Endometrial microvascular endothelial cells (primary cell): ENCODE results near the gene AP2A2. TPM values are rescaled to one million over a fixed set of nuclear protein-coding genes. Genes with fewer than 3 reads are reported as not detected.

Experiments
- in situ Hi-C: cut with HindIII; loops from 2 replicates; pipeline ENCODE4 v1.10.0; 2017; ENCODE audit warnings: low sequenced_read_pairs, low pct_unique_long_range_greater_than_20kb; ENCODE audit errors: inconsistent ontology term
- total RNA-seq: library from RNA; depleted of rRNA; stranded (reverse); fragments of >200 nt; gene quantifications from one replicate; pipeline ENCODE4 v1.2.3, GENCODE V29; 2015; ENCODE audit errors: inconsistent ontology term

Gene AP2A2
- total RNA-seq, 1 donor from 2014 or later = 66.6 TPM

DNA sequence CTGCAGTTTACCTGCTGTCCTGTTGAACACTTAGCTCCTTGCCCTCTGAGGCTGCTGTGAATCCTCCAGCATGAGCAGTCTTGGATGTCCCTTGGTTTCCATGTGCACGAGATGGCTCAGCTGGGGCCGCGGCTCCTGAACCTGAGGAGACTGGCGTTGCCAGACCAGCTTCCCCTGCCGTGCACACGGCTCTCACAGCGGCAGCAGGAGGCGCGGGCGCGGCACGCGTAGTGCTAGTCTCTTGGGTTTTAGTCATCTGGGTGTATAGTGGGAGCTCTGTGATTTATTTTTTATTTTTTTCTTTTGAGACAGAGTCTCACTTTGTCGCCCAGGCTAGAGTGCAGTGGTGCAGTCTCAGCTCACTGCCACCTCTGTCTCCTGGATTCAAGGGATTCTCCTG, 56.1 kb downstream of the AP2A2 start:
- in situ Hi-C loops = no loop called here

DNA sequence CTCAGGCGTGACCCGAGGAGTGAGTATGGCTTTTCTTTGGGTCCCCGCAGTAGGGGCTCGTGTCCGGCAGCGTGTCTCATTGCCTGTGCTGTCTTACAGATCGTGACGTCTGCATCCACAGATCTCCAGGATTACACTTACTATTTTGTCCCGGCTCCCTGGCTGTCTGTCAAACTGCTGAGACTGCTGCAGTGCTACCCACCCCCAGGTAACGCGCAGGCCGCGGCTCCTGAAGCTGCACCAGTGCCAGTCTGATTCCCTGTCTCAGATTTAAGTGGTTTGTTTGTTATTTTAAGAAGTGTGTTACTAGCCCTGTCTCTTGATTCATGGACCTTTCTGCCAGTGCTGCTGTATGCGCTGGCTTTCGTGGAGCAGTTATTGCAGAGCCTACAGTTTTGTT, 58.9 kb downstream of the AP2A2 start:
- in situ Hi-C loops = no loop called here

DNA sequence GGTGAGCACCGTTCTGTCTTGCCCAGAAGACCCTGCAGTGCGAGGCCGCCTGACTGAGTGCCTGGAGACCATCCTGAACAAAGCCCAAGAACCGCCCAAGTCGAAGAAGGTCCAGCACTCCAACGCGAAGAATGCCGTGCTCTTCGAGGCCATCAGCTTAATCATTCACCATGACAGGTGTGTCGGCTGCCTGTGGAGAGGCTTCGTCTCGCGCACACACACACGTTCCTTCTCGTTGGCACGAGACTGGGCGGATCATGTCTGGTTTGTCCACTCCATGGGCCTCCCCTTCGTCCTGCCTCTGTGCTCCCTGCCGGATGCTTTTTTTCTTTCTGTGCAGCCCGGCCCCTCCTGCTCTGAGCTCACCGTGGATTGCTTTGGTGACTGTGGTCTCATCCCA, 59.7 kb downstream of the AP2A2 start:
- in situ Hi-C loops = no loop called here

- in situ Hi-C loops = no loop called here
These were observed 60.2 kb downstream of the AP2A2 start for GRCh38 chr11:985848-986247.

DNA sequence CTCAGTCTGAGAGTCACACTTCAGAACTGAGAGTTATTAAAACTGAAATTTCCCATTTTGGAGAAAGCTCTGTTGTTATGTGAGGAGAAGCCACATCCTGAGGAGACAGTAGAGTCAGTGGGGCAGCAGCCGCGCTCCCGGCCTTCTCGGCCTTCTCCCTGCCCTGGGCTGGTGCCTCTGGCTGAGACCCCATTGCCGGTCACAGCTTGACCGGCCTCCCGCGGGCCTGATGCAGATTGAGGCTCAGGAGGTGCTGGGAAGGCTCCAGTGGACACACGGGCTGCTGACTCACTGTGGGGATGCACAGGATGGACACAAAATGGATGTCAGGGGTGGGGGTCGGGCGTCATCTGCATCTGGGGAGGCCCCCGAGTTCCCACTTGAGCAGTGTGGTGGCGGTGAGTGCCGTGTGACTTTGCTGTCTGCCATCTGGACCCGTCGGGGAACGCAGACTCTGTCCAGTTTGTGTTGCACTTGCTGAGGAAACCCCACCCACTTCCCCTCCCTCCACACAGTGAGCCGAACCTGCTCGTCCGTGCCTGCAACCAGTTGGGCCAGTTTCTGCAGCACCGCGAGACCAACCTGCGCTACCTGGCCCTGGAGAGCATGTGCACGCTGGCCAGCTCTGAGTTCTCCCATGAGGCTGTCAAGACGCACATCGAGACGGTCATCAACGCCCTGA, 60.7 kb downstream of the AP2A2 start:
- in situ Hi-C loops = no loop called here

DNA sequence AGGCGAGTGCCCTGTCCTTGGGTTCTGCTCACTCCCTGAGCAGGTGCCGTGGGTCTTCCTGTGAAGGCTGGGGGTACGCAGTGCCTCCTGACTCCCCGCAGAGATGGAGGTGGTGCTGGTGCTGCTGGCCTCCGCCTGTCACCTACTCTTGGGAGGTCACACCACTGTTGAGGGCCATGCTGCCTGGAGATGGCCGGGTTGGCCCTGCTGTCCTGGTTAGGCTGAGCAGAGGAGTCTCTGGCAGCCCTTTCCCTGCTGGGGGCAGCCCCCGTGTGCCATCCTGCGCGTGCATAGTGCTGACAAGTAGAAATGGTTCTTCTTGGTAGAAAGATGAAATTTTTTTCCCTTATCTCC, 61.3 kb downstream of the AP2A2 start:
- in situ Hi-C loops = no loop called here

GRCh38 chr11:987671-988070, 62.0 kb downstream of the AP2A2 start:
- in situ Hi-C loops = no loop called here

DNA sequence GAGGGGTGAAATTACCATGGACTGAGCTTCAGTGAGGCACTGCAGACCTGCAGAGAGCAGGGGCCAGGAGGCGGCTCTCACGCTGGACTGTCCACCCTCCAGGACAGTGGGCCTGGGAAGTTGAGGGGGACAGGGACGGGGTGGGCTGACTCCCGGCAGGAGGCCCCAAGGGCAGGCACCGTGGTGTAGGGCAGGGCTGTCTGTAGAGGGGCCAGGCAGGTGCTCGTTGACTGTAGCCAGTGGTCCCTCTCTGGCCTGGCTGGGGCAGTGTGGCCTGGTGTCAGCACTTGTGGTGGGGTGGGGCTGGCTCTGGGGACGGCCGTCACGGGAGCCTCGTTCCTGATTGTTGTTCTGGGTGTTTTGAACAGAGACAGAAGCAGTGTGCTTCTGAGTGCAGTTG, 64.4 kb downstream of the AP2A2 start:
- in situ Hi-C loops = no loop called here

GRCh38 chr11:991034-991433, 65.4 kb downstream of the AP2A2 start:
- in situ Hi-C loops = no loop called here

- in situ Hi-C loops = no loop called here
These were observed 66.1 kb downstream of the AP2A2 start for GRCh38 chr11:991711-992307.

DNA sequence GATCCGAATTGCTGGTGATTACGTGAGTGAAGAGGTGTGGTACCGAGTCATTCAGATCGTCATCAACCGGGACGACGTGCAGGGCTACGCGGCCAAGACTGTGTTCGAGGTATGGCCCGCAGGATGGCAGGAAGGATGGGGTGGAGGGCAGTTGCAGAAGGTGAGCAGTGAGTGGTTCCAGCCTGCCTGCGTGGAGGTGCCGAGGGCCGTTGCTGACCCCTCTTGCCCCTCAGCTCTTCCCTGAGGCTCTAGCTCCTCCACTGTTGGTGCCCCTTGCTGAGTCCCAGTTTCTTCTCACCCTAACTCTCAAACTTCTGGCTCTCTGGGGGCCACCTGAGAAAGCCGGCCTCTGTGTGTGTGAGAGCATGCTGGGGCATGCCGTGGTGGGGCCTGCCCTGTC, 66.9 kb downstream of the AP2A2 start:
- in situ Hi-C loops = no loop called here

GRCh38 chr11:993632-994167, 68.0 kb downstream of the AP2A2 start:
- in situ Hi-C loops = no loop called here

DNA sequence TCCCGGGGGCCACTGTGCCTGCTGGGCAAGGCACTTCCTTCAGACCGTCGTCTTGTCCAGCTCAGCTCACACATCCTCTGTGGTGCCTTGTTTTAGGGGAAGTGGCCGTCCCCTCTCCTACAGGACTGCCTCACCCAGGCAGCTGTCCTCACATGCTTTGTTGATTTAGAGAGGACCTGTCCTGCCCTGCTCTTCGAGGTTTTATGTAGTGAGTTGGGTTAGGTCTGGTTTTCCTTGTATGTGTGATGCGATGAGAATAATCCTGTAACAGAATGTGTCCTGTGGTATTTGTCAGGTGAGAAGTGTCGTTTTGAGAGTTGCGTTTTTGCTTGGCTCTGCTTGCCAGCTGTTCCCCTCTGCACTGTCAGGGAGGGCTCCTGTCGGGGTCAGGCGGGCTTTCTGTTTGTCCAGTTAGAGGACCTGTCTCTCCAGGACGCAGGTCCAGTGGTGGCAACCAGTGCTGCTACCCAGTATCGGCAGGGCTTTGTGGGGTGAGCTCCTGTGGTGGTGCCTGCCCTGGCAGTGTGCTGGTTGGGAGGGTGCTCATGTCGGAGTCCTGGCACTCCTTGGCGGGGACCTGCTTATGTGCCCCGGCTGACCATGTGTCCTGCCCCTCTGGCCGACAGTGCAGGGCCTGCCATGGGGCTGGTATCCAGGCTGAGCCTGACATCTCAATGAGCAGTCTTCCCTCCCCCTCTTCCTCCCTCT, 69.5 kb downstream of the AP2A2 start:
- in situ Hi-C loops = no loop called here

DNA sequence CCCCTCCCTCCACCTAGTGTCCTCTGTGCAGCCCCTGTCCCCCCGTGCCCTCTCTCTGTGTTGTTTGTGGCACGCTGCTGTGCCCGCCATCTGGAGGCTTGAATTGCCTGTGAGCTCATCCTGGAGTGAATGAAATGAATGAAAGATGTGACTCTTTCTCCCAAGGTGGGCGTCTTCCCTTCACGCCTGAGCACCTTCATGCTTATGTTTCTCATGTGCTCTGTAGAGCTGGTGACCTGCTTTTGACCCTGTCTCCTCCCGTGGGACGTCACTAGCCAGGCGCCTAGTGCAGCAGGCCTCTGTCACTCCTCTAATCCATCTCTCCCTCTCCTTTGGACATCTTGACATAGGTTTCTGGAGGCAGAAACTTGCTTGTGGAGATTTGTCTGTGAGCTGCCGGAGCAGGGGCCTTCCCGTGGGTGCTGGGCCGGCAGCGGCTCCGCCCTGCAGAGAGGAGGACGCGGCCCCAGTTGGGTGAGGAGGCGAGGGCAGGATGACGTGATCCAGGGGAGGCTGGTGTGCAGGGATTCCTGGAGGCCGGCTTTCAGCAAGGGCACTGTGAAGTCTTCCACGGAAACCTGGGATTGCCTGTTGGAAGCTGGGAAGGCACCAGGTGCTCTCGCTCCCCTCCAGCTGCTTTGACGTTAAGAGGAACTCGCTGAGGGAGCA, 70.2 kb downstream of the AP2A2 start:
- in situ Hi-C loops = no loop called here

GRCh38 chr11:996681-997080, 71.0 kb downstream of the AP2A2 start:
- in situ Hi-C loops = no loop called here

- in situ Hi-C loops = no loop called here
These were observed 72.2 kb downstream of the AP2A2 start for GRCh38 chr11:997907-998306.

- in situ Hi-C loops = no loop called here
These were observed 73.3 kb downstream of the AP2A2 start for GRCh38 chr11:999009-999408.

- in situ Hi-C loops = no loop called here
These were observed 74.9 kb downstream of the AP2A2 start for GRCh38 chr11:1000357-1001278.
